ENCODE data around the gene FGGY.

FGGY gene

GRCh38 chr1:59671066-59671952, 374.4 kb downstream of the FGGY start:
- no peak for TF ChIP-seq CTCF (IDR thresholded peaks at IDR 0.05; ENCODE audit: low read depth, low read length)
- no peak for DNase-seq (ENCODE audit: low read depth, low spot score)
- in situ Hi-C loops (cut with HindIII; ENCODE audit: low sequenced_read_pairs), result no loop called here
- H3K4me3 ChIP-seq (ENCODE audit: low read depth, low read length), result no peak overlapping the region

GRCh38 chr1:59671953-59672305, 375.0 kb downstream of the FGGY start:
- TF ChIP-seq CTCF (IDR thresholded peaks at IDR 0.05; ENCODE audit: low read depth, low read length), result no peak
- H3K4me3 ChIP-seq (ENCODE audit: low read depth, low read length), result no peak overlapping the region
- DNase-seq (ENCODE audit: low read depth, low spot score), result no peak
- in situ Hi-C loops (cut with HindIII; ENCODE audit: low sequenced_read_pairs), result no loop called here

GRCh38 chr1:59672851-59673572, 376.1 kb downstream of the FGGY start:
- TF ChIP-seq CTCF (IDR thresholded peaks at IDR 0.05; ENCODE audit: low read depth, low read length), result no peak
- in situ Hi-C loops (cut with HindIII; ENCODE audit: low sequenced_read_pairs), result no loop called here
- no peak overlapping the region for H3K4me3 ChIP-seq (ENCODE audit: low read depth, low read length)
- DNase-seq (ENCODE audit: low read depth, low spot score), result peak; percentile 63

GRCh38 chr1:59673573-59674450, 376.9 kb downstream of the FGGY start:
- DNase-seq (ENCODE audit: low read depth, low spot score), result no peak
- no peak for TF ChIP-seq CTCF (IDR thresholded peaks at IDR 0.05; ENCODE audit: low read depth, low read length)
- no peak overlapping the region for H3K4me3 ChIP-seq (ENCODE audit: low read depth, low read length)
- in situ Hi-C loops (cut with HindIII; ENCODE audit: low sequenced_read_pairs), result no loop called here

- DNase-seq (ENCODE audit: low read depth, low spot score), result no peak
- TF ChIP-seq CTCF (IDR thresholded peaks at IDR 0.05; ENCODE audit: low read depth, low read length), result no peak
- in situ Hi-C loops (cut with HindIII; ENCODE audit: low sequenced_read_pairs), result no loop called here
- H3K4me3 ChIP-seq (ENCODE audit: low read depth, low read length), result no peak overlapping the region
Measured at GRCh38 chr1:59674595-59674994, 377.7 kb downstream of the FGGY start.

- no peak for TF ChIP-seq CTCF (IDR thresholded peaks at IDR 0.05; ENCODE audit: low read depth, low read length)
- DNase-seq (ENCODE audit: low read depth, low spot score), result no peak
- H3K4me3 ChIP-seq (ENCODE audit: low read depth, low read length), result no peak overlapping the region
- in situ Hi-C loops (cut with HindIII; ENCODE audit: low sequenced_read_pairs), result no loop called here
Measured at GRCh38 chr1:59675936-59676335, 379.0 kb downstream of the FGGY start.
